Measurements from ENCODE around the gene UBE2F. TPM values are rescaled to one million over a fixed set of nuclear protein-coding genes. Genes with fewer than 3 reads are reported as not detected.
"Not testable (repeated sequence)": the region's sequence is repeated elsewhere in the genome, so short reads cannot be mapped to it uniquely, and the experiment has no call there.

UBE2F gene
- total RNA-seq, 1 experiment from 2014 or later, result 62.1 TPM

- peaks cover 3% of the 10 kb centered on the region; the same call in 1 of the 2 replicates for H3K4me1 ChIP-seq (ENCODE audit: insufficient read depth, low read length)
- H3K4ac ChIP-seq (ENCODE audit: low read depth, low read length), result no peak overlapping the region
- no peak overlapping the region for H2BK20ac ChIP-seq (ENCODE audit: low read depth, low read length, poor library complexity, severe bottlenecking)
- no peak overlapping the region for H2AK5ac ChIP-seq (ENCODE audit: insufficient read length, low read length)
- DNase-seq, result no peak
- TF ChIP-seq CTCF (conservative IDR thresholded peaks at IDR 0.05), result no peak
- peaks cover 4% of the 10 kb centered on the region for H3K79me1 ChIP-seq (ENCODE audit: insufficient read depth, low read depth, low read length, poor library complexity, severe bottlenecking)
- H3K23ac ChIP-seq (ENCODE audit: insufficient read length, low read depth, low read length), result no peak overlapping the region
- no peak overlapping the region for H4K8ac ChIP-seq (replicated peaks; ENCODE audit: insufficient read length, low read depth, low read length)
- H3K9ac ChIP-seq (ENCODE audit: extremely low read depth, insufficient read length, low read length), result no peak overlapping the region
- H3K9me3 Mint-ChIP-seq, result peaks cover 0 to 5% of the 10 kb centered on the region in 2 experiments; a peak in 3 of 5 replicates
- no peak overlapping the region for H3K56ac ChIP-seq (ENCODE audit: insufficient read length, low read depth, low read length)
- H3K27me3 ChIP-seq (ENCODE audit: insufficient read depth, low read length), result no peaks in the 10 kb centered on the region
- no peak overlapping the region for H2BK12ac ChIP-seq (ENCODE audit: insufficient read length, low read depth, low read length)
- H3K27me3 Mint-ChIP-seq (ENCODE audit: low read depth), result no peaks in the 10 kb centered on the region; the same call in 1 of the 2 replicates
- no peak overlapping the region for H2BK120ac ChIP-seq (ENCODE audit: low read depth, low read length, poor library complexity, severe bottlenecking)
- H3K4me3 Mint-ChIP-seq, result no peak overlapping the region
- no peak overlapping the region for H3T11ph ChIP-seq (ENCODE audit: low read length)
- peaks cover 21 to 30% of the 10 kb centered on the region in 2 experiments for H3K4me1 Mint-ChIP-seq
- peak overlapping the region in 1 of 3 experiments; percentile 28; a peak in 2 of 7 replicates for H3K27ac Mint-ChIP-seq
- peaks cover 9% of the 10 kb centered on the region; the same call in 1 of the 2 replicates for H3K79me2 ChIP-seq (ENCODE audit: insufficient read depth, low read length)
- H3K27ac ChIP-seq (ENCODE audit: insufficient read length, low read depth, low read length), result no peak overlapping the region
- no CpG with 5 or more reads among the region's 6 CpGs for WGBS (ENCODE audit: extremely low coverage, insufficient read length, low lambda C conversion rate)
- H3K9me3 ChIP-seq (ENCODE audit: control insufficient read depth, low read depth, low read length), result no peaks in the 10 kb centered on the region
- H2BK5ac ChIP-seq (ENCODE audit: insufficient read length, low read length), result no peak overlapping the region
- H3K4me2 ChIP-seq (ENCODE audit: insufficient read depth, insufficient read length, low read length), result no peak overlapping the region
- H4K5ac ChIP-seq (ENCODE audit: insufficient read length, low read depth, low read length), result no peak overlapping the region
- H3K36me3 Mint-ChIP-seq (ENCODE audit: insufficient read depth in 1 of 3, low read depth in 3 of 3), result peaks cover 13 to 17% (median 15%) of the 10 kb centered on the region in 3 experiments; a peak in 6 of 7 replicates
- no peak overlapping the region for H2BK15ac ChIP-seq (ENCODE audit: low read depth, low read length)
- no peak overlapping the region for H3K18ac ChIP-seq (ENCODE audit: insufficient read length, low read depth, low read length)
- peaks cover 3% of the 10 kb centered on the region for H4K20me1 ChIP-seq (ENCODE audit: control insufficient read depth, insufficient read depth, insufficient read length)
- no peaks in the 10 kb centered on the region for H3K23me2 ChIP-seq (ENCODE audit: insufficient read length, low read depth, low read length, poor library complexity, severe bottlenecking)
- no peak overlapping the region for H3K14ac ChIP-seq (ENCODE audit: insufficient read depth, low read length)
- H4K91ac ChIP-seq (ENCODE audit: insufficient read length, low read depth, low read length), result no peak overlapping the region
- no peak overlapping the region for H2AFZ ChIP-seq (ENCODE audit: low read length)
These were observed 13.9 kb downstream of the UBE2F start for GRCh38 chr2:237980751-237981150.

GRCh38 chr2:237981621-237982020, 14.8 kb downstream of the UBE2F start:
- not testable (repeated sequence) for H3K4me3 Mint-ChIP-seq; H3T11ph ChIP-seq (ENCODE audit: low read length); H3K27me3 ChIP-seq (ENCODE audit: insufficient read depth, low read length)

More at GRCh38 chr2:237981621-237982020, 14.8 kb downstream of the UBE2F start:
- not testable (repeated sequence) for H3K14ac ChIP-seq (ENCODE audit: insufficient read depth, low read length); H4K20me1 ChIP-seq (ENCODE audit: control insufficient read depth, insufficient read depth, insufficient read length); H3K4me1 ChIP-seq (ENCODE audit: insufficient read depth, low read length); H3K56ac ChIP-seq (ENCODE audit: insufficient read length, low read depth, low read length); DNase-seq; H2BK5ac ChIP-seq (ENCODE audit: insufficient read length, low read length); H3K23me2 ChIP-seq (ENCODE audit: insufficient read length, low read depth, low read length, poor library complexity, severe bottlenecking); H3K9ac ChIP-seq (ENCODE audit: extremely low read depth, insufficient read length, low read length); H3K79me1 ChIP-seq (ENCODE audit: insufficient read depth, low read depth, low read length, poor library complexity, severe bottlenecking); H2BK20ac ChIP-seq (ENCODE audit: low read depth, low read length, poor library complexity, severe bottlenecking); H3K18ac ChIP-seq (ENCODE audit: insufficient read length, low read depth, low read length); H3K4me2 ChIP-seq (ENCODE audit: insufficient read depth, insufficient read length, low read length); H4K5ac ChIP-seq (ENCODE audit: insufficient read length, low read depth, low read length); H2BK15ac ChIP-seq (ENCODE audit: low read depth, low read length); H2BK120ac ChIP-seq (ENCODE audit: low read depth, low read length, poor library complexity, severe bottlenecking); H4K91ac ChIP-seq (ENCODE audit: insufficient read length, low read depth, low read length); H3K9me3 ChIP-seq (ENCODE audit: control insufficient read depth, low read depth, low read length); H4K8ac ChIP-seq (replicated peaks; ENCODE audit: insufficient read length, low read depth, low read length); H3K79me2 ChIP-seq (ENCODE audit: insufficient read depth, low read length); H2AK5ac ChIP-seq (ENCODE audit: insufficient read length, low read length); H2BK12ac ChIP-seq (ENCODE audit: insufficient read length, low read depth, low read length); H3K27me3 Mint-ChIP-seq (ENCODE audit: low read depth); H3K27ac ChIP-seq (ENCODE audit: insufficient read length, low read depth, low read length); H3K23ac ChIP-seq (ENCODE audit: insufficient read length, low read depth, low read length); H3K4ac ChIP-seq (ENCODE audit: low read depth, low read length); H2AFZ ChIP-seq (ENCODE audit: low read length); H3K27ac Mint-ChIP-seq
- peaks cover 3 to 13% of the 10 kb centered on the region in 2 experiments; a peak in 4 of 5 replicates for H3K9me3 Mint-ChIP-seq
- H3K36me3 Mint-ChIP-seq (ENCODE audit: insufficient read depth in 1 of 3, low read depth in 3 of 3), result peaks cover 16 to 21% (median 20%) of the 10 kb centered on the region in 3 experiments; a peak in 6 of 7 replicates
- WGBS (ENCODE audit: extremely low coverage, insufficient read length, low lambda C conversion rate), result no CpG with 5 or more reads among the region's 5 CpGs
- peaks cover 17 to 25% of the 10 kb centered on the region in 2 experiments for H3K4me1 Mint-ChIP-seq

Data from H9 (cell line).